GM12872 (cell line): ENCODE results near the gene CDKAL1.

ENCODE experiments used
- CTCF ChIP-seq: IDR thresholded peaks from 3 replicates; pipeline ENCODE4 v1.5.1; 2011; ENCODE audit warnings: low read depth, mild to moderate bottlenecking, low read length, moderate library complexity; ENCODE audit not compliant: insufficient read depth

CDKAL1 gene

GRCh38 chr6:21123507-21124436 is 589.5 kb downstream of the CDKAL1 start:
- no peak for TF ChIP-seq CTCF

DNA sequence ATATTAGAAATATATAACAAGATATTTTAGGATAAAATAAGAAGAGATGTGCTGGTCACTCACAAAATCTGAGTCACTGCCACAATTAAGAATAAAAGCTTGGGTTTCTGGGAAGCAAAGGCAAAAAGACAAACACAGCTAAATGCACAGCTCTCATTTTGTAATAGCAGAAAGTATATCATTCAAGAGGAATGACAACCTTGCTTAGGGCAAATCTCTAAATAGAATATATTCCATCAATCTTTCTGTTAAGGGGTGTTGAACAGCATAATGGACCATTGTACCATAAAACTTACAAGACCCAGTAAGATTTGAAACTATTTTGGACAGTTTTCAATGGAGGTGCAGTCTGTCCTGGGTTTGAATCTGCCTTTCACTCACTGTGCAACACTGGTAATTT is 594.3 kb downstream of the CDKAL1 start:
- TF ChIP-seq CTCF: no peak

- TF ChIP-seq CTCF: no peak
Measured at GRCh38 chr6:21131406-21131805, 597.1 kb downstream of the CDKAL1 start.

GRCh38 chr6:21132446-21132845 is 598.2 kb downstream of the CDKAL1 start:
- TF ChIP-seq CTCF: no peak

GRCh38 chr6:21132856-21133838 is 598.9 kb downstream of the CDKAL1 start:
- TF ChIP-seq CTCF: no peak

GRCh38 chr6:21133901-21134300 is 599.6 kb downstream of the CDKAL1 start:
- no peak for TF ChIP-seq CTCF

DNA sequence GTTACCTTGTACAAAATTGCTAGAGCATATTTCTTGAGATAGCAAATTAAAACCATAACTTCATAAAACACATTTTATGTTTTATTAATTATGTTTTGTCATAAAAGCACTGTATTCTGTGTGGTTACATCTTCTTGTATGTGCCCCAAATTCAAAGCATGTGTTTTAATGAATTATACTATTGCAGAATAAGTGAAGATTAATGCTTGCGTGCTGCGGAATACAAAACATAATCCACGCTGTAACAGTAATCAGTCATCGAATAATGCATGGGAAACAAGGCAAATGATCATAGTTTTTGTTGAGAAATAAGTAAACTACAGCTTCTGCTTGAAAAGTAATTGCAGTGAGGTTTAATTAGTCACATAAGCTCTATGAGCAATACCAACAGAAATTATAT is 600.1 kb downstream of the CDKAL1 start:
- TF ChIP-seq CTCF: no peak
